ENCODE results near the gene INPP5A. TPM values are rescaled to one million over a fixed set of nuclear protein-coding genes. Genes with fewer than 3 reads are reported as not detected.

The INPP5A gene
- total and polyA plus RNA-seq, 2 of the 13 experiments (the other 11 are each of a cell fraction or from before 2014, with no cell fraction given) = 17.5 to 37.9 TPM

DNA sequence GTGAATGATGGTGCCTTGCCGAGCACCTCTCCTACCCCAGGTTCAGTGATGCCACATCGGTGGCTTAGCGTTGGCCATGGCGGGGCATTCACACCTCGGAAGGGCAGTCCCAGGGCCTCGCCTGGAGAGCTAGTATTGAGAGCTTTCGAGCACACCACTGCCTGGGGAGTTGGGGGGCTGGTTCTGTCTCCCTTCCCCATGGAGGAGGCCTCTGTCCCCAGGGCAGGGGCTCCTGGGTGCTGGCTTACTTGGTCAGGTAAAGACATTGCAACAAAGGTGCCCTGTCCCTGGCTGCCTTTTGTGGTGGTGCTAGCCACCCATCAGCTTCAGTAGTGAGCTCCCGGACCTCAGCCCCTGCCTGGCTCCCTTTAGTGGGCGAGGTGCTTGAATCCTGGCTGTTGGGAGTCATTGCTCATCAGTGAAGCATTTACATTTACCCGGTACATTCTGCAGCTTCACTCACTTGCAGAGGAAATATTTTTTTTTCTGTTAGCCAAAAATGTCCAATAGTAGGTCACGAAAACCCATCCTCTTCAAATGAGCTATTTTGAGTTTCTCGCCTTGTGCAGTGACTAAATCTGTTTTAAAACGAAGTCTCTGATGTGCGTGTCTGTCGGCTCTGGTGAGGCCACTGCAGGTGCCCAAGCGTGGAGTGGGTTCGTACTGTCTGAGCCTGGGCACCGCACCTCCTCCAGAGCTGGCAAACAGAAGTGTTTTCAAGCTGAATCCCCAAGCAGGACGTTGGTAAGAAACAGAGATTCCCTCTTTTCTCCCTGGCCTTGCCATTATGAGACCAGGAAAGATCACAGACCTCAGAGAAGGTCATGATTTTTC, 95.5 kb downstream of the INPP5A start:
- in situ Hi-C loops (cut with HindIII; ENCODE audit: extremely low pct_ligation_motif_present, low pct_unique_long_range_greater_than_20kb) = loop anchor here (5.0 to 10.0 kb wide), 2 partner anchors 171 to 248 kb away; no protein-coding TSS in a partner anchor

More for the DNA sequence above, 95.5 kb downstream of the INPP5A start:
- no peak for FAIRE-seq
- ChIA-PET POLR2A (no interaction called here), CTCF (ENCODE audit: low intra/inter-chr PET ratio, low total read pairs) (no interaction called here)
- TF ChIP-seq PITX1 (CRISPR knock-in tag; IDR thresholded peaks at IDR 0.05) = no peak
- no peak for TF ChIP-seq ONECUT2 (CRISPR knock-in tag; IDR thresholded peaks at IDR 0.05)
- no peak for TF ChIP-seq SMARCC2 (IDR thresholded peaks at IDR 0.05)
- TF ChIP-seq SRY (CRISPR knock-in tag; IDR thresholded peaks at IDR 0.05) = no peak
- TF ChIP-seq TBP (CRISPR knock-in tag; IDR thresholded peaks at IDR 0.05) = no peak
- no peak for TF ChIP-seq RAD51 (IDR thresholded peaks at IDR 0.05; ENCODE audit: borderline replicate concordance)
- no peak for TF ChIP-seq JUN (CRISPR knock-in tag; IDR thresholded peaks at IDR 0.05)
- TF ChIP-seq, protein P1, sequence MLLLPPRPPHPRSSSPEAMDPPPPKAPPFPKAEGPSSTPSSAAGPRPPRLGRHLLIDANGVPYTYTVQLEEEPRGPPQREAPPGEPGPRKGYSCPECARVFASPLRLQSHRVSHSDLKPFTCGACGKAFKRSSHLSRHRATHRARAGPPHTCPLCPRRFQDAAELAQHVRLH (CRISPR knock-in tag; IDR thresholded peaks at IDR 0.05; ENCODE audit: borderline replicate concordance, low read depth) = no peak
- no peak for TF ChIP-seq ZNF776 (CRISPR knock-in tag; IDR thresholded peaks at IDR 0.05)
- TF ChIP-seq, protein P2, sequence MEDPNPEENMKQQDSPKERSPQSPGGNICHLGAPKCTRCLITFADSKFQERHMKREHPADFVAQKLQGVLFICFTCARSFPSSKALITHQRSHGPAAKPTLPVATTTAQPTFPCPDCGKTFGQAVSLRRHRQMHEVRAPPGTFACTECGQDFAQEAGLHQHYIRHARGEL (CRISPR knock-in tag; IDR thresholded peaks at IDR 0.05) = no peak
- no peak for TF ChIP-seq SMAD9 (CRISPR knock-in tag; IDR thresholded peaks at IDR 0.05)
- TF ChIP-seq, protein P3, sequence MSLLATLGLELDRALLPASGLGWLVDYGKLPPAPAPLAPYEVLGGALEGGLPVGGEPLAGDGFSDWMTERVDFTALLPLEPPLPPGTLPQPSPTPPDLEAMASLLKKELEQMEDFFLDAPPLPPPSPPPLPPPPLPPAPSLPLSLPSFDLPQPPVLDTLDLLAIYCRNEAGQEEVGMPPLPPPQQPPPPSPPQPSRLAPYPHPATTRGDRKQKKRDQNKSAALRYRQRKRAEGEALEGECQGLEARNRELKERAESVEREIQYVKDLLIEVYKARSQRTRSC (CRISPR knock-in tag; IDR thresholded peaks at IDR 0.05; ENCODE audit: low read depth) = no peak
- Histone ChIP-seq H4K20me1 (ENCODE audit: insufficient read depth, low read length) (no peaks in the 10 kb centered on the region; the same call in 1 of the 2 replicates), H2AFZ (ENCODE audit: low read length) (no peak overlapping the region), H3K4me3 (replicated peaks in 1 of 3; ENCODE audit: insufficient read depth in 1 of 3, low read depth in 2 of 3, low read length in 3 of 3) (no peak overlapping the region), H3K4me1 (ENCODE audit: insufficient read depth, low read length) (no peaks in the 10 kb centered on the region), H3K79me2 (ENCODE audit: insufficient read depth, low read length) (peaks cover 3% of the 10 kb centered on the region), H3K36me3 (replicated peaks in 1 of 2; ENCODE audit: control insufficient read depth in 1 of 2, insufficient read depth in 2 of 2, low read length in 2 of 2) (no peaks in the 10 kb centered on the region), H3K27me3 (ENCODE audit: control insufficient read depth in 1 of 2, insufficient read depth in 2 of 2, low read length in 2 of 2) (no peaks in the 10 kb centered on the region), H3K9ac (ENCODE audit: insufficient read depth, low read depth, low read length) (no peak overlapping the region), H3K4me2 (ENCODE audit: low read depth, low read length) (no peak overlapping the region), H3K9me3 (ENCODE audit: low read length) (no peaks in the 10 kb centered on the region), H3K27ac (ENCODE audit: extremely low read length, insufficient read depth, low read length) (no peak overlapping the region)
- no peak for ATAC-seq
- WGBS (ENCODE audit: low lambda C conversion rate) = 93% methylated on average over 18 of the region's 19 CpGs
- no peak for DNase-seq (ENCODE audit: low spot score)
- BruUV-seq (replicated peaks) = no TSS peak
- intact Hi-C loops (cut with micrococcal nuclease; ENCODE audit: unreplicated experiment) = no loop called here

Measured in HepG2 (cell line).